HG02798 (cell line): Measurements from ENCODE around the gene ATF7IP2.
"Not testable (repeated sequence)": the region's sequence is repeated elsewhere in the genome, so short reads cannot be mapped to it uniquely, and the experiment has no call there.

Source experiments
- ATAC-seq: cut with Tn5 transposase; IDR thresholded peaks from one replicate; pipeline ENCODE4 v1.9.1; 2021; ENCODE audit warnings: mild to moderate bottlenecking; ENCODE audit not compliant: unreplicated experiment, poor library complexity

Gene ATF7IP2

GRCh38 chr16:10385725-10386516 lies at the start of gene ATF7IP2:
Gene ATF7IP2 (plus strand): TSS chr16:10386061. CDS start chr16:10430621, 44,560 bp downstream.
- peak; percentile 95 for ATAC-seq

GRCh38 chr16:10338426-10338825 lies 47.4 kb upstream of the ATF7IP2 start:
- ATAC-seq: no peak

GRCh38 chr16:10339777-10340732 lies 45.8 kb upstream of the ATF7IP2 start:
- ATAC-seq: no peak

GRCh38 chr16:10343124-10343760 lies 42.6 kb upstream of the ATF7IP2 start:
- ATAC-seq: no peak

DNA sequence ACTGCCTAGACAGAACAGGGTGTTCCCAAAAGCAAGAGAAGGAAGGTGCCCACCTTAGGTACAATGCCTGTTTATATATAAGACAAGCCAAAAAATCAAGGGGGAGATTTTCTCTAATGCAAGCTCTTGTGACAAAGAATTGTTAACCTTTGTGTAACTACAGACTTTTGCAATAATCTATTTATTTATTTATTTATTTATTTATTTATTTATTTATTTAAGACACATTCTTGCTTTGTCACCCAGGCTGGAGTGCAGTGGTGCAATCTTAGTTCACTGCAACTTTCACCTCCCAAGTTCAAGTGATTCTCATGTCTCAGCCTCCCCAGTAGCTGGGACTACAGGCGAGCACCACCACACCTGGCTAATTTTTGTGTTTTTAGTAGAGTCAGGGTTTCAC lies 41.2 kb upstream of the ATF7IP2 start:
- not testable (repeated sequence) for ATAC-seq

- no peak for ATAC-seq
These were observed 40.2 kb upstream of the ATF7IP2 start for GRCh38 chr16:10345629-10346028.

DNA sequence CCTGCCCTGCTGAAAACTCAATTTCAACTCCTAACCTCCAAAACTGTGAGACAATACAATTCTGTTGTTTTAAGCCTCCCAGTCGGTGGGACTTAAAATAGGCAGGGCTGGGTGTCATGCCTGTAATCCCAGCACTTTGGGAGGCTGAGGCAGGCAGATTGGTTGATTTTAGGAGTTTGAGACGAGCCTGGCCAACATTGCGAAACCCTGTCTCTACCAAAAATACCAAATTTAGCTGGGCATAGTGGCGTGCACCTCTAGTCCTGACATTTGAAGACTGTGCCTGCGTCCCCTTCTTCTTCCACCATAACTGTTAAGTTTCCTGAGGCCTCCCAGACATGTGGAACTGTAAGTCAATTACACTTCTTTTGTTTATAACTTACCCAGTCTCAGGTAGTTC lies 36.0 kb upstream of the ATF7IP2 start:
- ATAC-seq: no peak

GRCh38 chr16:10352262-10352661 lies 33.6 kb upstream of the ATF7IP2 start:
- ATAC-seq: no peak

GRCh38 chr16:10355589-10355988 lies 30.3 kb upstream of the ATF7IP2 start:
- no peak for ATAC-seq

DNA sequence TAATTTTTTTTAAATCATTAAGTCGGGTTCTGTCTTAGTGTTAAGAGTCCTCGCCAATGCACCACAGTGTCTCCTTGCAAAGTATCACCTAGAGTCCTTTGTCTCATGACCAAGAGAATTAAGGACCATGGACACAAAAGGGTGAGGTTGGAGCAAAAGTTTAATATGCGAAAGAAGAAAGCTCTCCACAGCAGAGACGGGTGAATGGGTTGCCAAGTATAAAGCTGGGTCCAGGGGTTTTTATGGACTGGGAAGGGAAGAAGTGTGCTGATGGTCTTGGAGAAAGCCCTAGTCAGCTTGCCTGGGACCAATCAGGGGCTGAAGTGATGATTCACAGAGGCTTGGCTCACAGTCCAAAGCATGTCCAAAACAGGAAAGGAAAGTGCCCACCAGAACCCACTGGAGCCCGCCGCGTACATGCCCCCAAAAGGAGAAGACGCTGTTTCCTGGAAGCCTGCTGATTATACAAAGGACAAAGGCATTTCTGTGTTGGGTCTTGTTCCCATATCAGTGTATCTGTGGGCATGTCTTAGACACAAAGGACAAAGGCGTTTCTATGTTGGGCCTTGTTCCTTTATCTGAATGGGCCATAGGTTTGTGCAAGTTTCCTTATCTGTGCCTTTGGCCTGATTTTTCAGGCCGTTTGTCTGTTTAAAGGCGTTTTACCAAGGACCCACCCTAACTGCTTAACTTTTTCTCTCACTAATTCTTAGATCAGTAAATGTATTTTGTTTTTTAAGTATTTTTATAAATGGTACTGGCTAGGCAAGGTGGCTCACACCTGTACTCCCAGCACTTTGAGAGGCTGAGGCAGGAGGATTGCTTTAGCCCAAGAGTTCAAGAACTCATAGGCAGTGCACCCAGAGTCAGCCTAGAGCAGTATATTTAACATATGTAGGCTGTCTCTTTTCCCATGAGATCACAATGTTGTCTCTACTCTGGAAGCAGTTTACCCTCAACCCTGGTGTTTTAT lies 28.7 kb upstream of the ATF7IP2 start:
- ATAC-seq: no peak

DNA sequence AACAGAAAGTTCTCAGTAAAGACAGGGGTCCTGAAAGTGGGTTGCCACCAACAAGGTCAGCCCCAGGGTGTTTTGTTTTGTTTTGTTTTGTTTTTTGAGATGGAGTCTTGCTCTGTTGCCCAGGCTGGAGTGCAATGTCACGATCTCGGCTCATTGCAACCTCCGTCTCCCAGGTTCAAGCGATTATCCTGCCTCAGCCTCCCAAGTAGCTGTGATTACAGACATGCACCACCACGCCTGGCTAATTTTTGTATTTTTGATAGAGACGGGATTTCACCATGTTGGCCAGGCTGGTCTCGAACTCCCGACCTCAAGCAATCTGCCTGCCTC lies 24.1 kb upstream of the ATF7IP2 start:
- not testable (repeated sequence) for ATAC-seq

GRCh38 chr16:10362077-10362863 lies 23.6 kb upstream of the ATF7IP2 start:
- peak; percentile 33 for ATAC-seq

GRCh38 chr16:10362864-10363197 lies 23.0 kb upstream of the ATF7IP2 start:
- peak; percentile 3 for ATAC-seq

GRCh38 chr16:10366619-10367018 lies 19.2 kb upstream of the ATF7IP2 start:
- ATAC-seq: not testable (repeated sequence)

GRCh38 chr16:10367616-10368188 lies 18.2 kb upstream of the ATF7IP2 start:
- no peak for ATAC-seq

DNA sequence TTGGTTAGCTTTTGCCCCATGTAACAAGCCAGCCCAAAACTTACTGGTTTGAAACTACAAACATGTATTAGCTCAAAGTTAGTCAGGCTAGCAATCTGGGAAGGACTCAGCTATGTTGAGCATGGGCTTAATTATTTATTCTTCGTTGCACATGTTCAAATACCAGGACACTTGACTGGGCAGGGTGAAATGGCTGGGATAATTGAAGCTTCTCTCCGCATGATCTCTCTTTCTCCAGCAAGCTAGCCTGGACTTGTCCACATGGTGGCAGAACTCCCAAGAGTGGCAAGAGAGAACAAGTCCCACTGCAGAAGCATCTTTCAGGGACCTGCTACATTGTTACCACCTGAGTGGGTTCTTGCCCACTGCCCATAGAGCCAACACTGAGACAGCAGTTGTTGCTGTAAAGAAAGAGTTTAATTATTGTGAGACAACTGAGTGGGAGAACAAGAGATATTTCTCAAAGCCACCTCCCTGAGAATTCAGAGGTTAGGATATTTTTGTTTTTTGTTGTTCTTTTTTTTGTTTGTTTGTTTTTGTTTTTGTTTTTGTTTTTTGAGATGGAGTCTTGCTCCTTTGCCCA lies 16.8 kb upstream of the ATF7IP2 start:
- no peak for ATAC-seq

- ATAC-seq: no peak
These were observed 15.7 kb upstream of the ATF7IP2 start for GRCh38 chr16:10370096-10370726.

DNA sequence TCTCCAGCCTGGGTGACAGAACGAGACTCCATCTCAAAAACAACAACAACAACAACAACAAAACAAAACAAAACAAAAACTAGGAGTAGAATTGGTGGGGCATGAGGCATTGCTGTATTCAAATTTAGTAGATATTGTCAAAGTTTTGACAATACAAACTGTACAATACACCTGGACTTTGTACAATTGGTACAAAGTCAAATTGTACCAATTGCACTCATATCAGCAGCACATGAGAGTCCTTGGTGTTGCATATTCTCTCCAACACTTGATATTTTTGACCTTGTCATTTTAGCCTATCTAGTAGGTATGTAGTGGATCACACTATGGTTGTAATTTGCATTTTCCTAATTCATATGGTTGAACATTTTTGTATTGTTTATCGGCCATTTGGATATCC lies 14.3 kb upstream of the ATF7IP2 start:
- no peak for ATAC-seq
